Measurements from ENCODE around the gene GALNTL6.

GALNTL6 gene

GRCh38 chr4:172777729-172778431, 964.7 kb downstream of the GALNTL6 start:
- DNase-seq (ENCODE audit: extremely low read depth, low read depth), result no peak
- TF ChIP-seq, protein P1, sequence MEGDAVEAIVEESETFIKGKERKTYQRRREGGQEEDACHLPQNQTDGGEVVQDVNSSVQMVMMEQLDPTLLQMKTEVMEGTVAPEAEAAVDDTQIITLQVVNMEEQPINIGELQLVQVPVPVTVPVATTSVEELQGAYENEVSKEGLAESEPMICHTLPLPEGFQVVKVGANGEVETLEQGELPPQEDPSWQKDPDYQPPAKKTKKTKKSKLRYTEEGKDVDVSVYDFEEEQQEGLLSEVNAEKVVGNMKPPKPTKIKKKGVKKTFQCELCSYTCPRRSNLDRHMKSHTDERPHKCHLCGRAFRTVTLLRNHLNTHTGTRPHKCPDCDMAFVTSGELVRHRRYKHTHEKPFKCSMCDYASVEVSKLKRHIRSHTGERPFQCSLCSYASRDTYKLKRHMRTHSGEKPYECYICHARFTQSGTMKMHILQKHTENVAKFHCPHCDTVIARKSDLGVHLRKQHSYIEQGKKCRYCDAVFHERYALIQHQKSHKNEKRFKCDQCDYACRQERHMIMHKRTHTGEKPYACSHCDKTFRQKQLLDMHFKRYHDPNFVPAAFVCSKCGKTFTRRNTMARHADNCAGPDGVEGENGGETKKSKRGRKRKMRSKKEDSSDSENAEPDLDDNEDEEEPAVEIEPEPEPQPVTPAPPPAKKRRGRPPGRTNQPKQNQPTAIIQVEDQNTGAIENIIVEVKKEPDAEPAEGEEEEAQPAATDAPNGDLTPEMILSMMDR (IDR thresholded peaks at IDR 0.05; ENCODE audit: low read depth, low read length), result no peak

DNA sequence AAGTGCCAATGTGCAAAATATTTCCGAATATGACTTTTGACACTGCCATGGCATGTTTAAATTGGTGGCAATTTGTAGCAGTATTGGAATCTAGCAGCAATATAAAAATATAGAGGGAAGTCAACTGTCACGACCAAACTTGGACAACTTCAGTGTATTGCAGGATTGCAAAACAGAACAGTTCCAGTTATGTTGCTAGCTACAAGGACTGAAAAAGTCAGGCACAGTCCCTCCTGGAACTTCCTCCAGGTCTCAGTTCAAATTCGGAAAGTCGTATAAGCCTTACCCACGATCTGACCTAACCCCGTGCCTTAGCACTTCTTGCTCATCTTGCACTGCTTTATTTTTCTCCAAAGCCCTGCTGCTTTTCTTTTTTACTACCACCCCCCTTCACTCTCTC, 965.4 kb downstream of the GALNTL6 start:
- no peak for DNase-seq (ENCODE audit: extremely low read depth, low read depth)
- TF ChIP-seq, protein P1 (IDR thresholded peaks at IDR 0.05; ENCODE audit: low read depth, low read length), result no peak

DNA sequence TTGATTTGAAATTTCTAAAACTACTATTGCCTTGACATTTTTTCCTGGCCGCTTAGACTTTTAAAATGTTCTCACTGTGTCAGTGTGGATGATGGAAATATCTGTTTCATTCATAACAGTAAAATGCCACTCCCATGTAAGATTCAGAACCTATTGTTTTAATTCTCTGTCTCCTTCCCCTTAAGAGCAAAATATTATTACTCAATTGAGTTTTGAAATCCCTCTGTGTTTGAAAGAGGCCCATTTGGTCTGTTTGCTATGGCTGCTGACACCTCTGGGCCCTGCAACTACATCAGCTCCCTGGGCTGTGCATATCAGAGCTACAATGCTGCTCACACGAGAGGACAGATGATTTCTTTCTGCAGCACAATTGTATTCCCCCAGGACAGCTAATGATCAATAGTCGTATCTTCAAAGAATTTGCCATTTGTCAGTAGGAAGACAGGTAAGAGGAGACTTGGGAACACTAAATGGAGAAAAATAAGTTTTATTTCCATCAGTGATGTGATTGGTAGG, 967.4 kb downstream of the GALNTL6 start:
- TF ChIP-seq, protein P1 (IDR thresholded peaks at IDR 0.05; ENCODE audit: low read depth, low read length), result no peak
- DNase-seq (ENCODE audit: extremely low read depth, low read depth), result no peak

GRCh38 chr4:172785613-172786012, 972.4 kb downstream of the GALNTL6 start:
- TF ChIP-seq, protein P1 (IDR thresholded peaks at IDR 0.05; ENCODE audit: low read depth, low read length), result no peak
- DNase-seq (ENCODE audit: extremely low read depth, low read depth), result no peak

- TF ChIP-seq, protein P1 (IDR thresholded peaks at IDR 0.05; ENCODE audit: low read depth, low read length), result no peak
- no peak for DNase-seq (ENCODE audit: extremely low read depth, low read depth)
Observed at GRCh38 chr4:172786039-172786792, 973.0 kb downstream of the GALNTL6 start.

DNA sequence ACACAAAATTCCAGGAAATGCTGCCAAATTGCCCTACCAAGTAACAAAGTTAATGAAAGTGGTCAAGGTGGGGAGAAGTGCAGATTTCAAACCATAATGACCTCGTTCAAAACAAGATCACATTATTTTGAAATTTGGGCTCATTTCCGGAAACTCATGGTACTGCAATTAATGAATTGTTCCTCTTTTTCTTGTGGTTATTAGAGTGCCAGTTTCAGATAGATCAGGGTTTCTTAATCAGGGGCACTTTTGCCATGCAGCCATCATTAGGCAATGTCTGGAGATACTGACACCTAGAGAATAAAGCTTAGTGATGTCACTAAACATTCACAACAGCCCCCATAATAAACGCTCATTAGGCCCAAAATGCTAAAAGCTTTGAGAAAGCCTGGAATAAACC, 973.9 kb downstream of the GALNTL6 start:
- TF ChIP-seq, protein P1 (IDR thresholded peaks at IDR 0.05; ENCODE audit: low read depth, low read length), result no peak
- DNase-seq (ENCODE audit: extremely low read depth, low read depth), result no peak

DNA sequence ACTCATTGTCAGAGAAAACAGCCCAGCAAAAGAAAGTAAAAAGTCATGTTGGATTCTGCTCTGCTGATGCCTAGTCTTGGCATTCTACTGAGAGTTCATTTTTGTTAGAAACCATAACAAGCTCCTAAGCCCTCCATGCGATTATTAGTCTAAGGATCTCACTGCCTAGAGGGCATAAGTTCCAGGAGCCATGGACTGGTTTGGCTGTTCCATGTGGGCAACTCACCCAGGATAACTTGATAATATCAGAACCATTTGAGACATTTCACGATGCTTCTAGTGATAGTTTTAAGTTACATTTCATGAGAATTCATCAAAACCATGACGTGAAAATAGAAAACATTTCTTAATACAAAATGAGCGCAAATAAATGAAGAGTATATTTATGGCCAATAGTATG, 978.6 kb downstream of the GALNTL6 start:
- TF ChIP-seq, protein P1 (IDR thresholded peaks at IDR 0.05; ENCODE audit: low read depth, low read length), result no peak
- no peak for DNase-seq (ENCODE audit: extremely low read depth, low read depth)

All from AG09319 (cell line).